PC-3 (cell line): ENCODE data around the gene CYLD. TPM values are rescaled to one million over a fixed set of nuclear protein-coding genes. Genes with fewer than 3 reads are reported as not detected.

Experiments used
- ATAC-seq: fragments of 200-7000 bp; cut with Tn5 transposase; 2 replicates; pipeline ENCODE4 v1.9.1; 2020; ENCODE audit warnings: mild to moderate bottlenecking, moderate library complexity
- BruUV-seq: library from RNA; stranded (reverse); fragments of 400-500 nt; replicated peaks from 2 replicates; lab custom pipeline; 2021; lab: Mats Ljungman, UMichigan
- CTCF ChIA-PET: fragments of 300-600 bp; sonication (Branson Sonifier 250); formaldehyde crosslinking; loops from one replicate; lab custom pipeline; 2022; ENCODE audit warnings: antibody characterized with exemption; lab: Charles Lee
- POLR2A ChIA-PET: fragments of 300-600 bp; sonication (Branson Sonifier 250); formaldehyde crosslinking; loops from one replicate; lab custom pipeline; 2022; ENCODE audit warnings: antibody characterized with exemption; ENCODE audit not compliant: unreplicated experiment; lab: Charles Lee
- DNase-seq: peaks from one replicate; pipeline ENCODE4 v3.0.0-alpha.2; 2015
- H2AFZ ChIP-seq: fragments of 300-600 bp; sonication (generic); 2 replicates; pipeline ENCODE4 v1.6.0; 2016; ENCODE audit warnings: antibody characterized with exemption, low read length
- H3F3A ChIP-seq: fragments of 300-600 bp; sonication (generic); one replicate; pipeline ENCODE4 v1.6.0; 2017; ENCODE audit warnings: antibody characterized with exemption, low read length, control low read depth, mild to moderate bottlenecking; ENCODE audit not compliant: unreplicated experiment
- H3K27ac ChIP-seq: fragments of 300-600 bp; sonication (generic); 2 replicates; pipeline ENCODE4 v1.5.1; 2016; ENCODE audit warnings: mild to moderate bottlenecking, low read length
- H3K27me3 ChIP-seq: fragments of 300-600 bp; sonication (generic); 2 replicates; pipeline ENCODE4 v1.6.1; 2016; ENCODE audit warnings: low read length, mixed read lengths
- H3K36me3 ChIP-seq: fragments of 300-600 bp; sonication (generic); 2 replicates; pipeline ENCODE4 v1.6.1; 2016; ENCODE audit warnings: low read depth, mixed run types, low read length, mixed read lengths
- H3K4me1 ChIP-seq: fragments of 300-600 bp; sonication (generic); 2 replicates; pipeline ENCODE4 v1.5.1; 2016; ENCODE audit warnings: low read length; ENCODE audit not compliant: insufficient read depth
- H3K4me2 ChIP-seq: fragments of 300-600 bp; sonication (generic); 2 replicates; pipeline ENCODE4 v1.6.0; 2016; ENCODE audit warnings: low read length
- H3K4me3 ChIP-seq: fragments of 300-600 bp; sonication (generic); 2 replicates; pipeline ENCODE4 v1.5.1; 2016; ENCODE audit warnings: mild to moderate bottlenecking, low read length, mixed read lengths
- H3K79me2 ChIP-seq: fragments of 300-600 bp; sonication (generic); 2 replicates; pipeline ENCODE4 v1.6.1; 2017; ENCODE audit warnings: low read length, mixed read lengths
- H3K9ac ChIP-seq: fragments of 300-600 bp; sonication (generic); 2 replicates; pipeline ENCODE4 v1.6.0; 2016; ENCODE audit warnings: mild to moderate bottlenecking, low read length
- H3K9me2 ChIP-seq: fragments of 300-600 bp; sonication (generic); replicated peaks from 2 replicates; pipeline ENCODE4 v1.6.1; 2016; ENCODE audit warnings: mixed run types, low read length, mixed read lengths
- H3K9me3 ChIP-seq: fragments of 300-600 bp; sonication (generic); 2 replicates; pipeline ENCODE4 v1.6.1; 2016; ENCODE audit warnings: low read length, mixed read lengths
- H4K20me1 ChIP-seq: fragments of 300-600 bp; sonication (generic); 2 replicates; pipeline ENCODE4 v1.6.1; 2016; ENCODE audit warnings: low read length, mixed read lengths
- CTCF ChIP-seq: fragments of 300-600 bp; sonication (generic); conservative IDR thresholded peaks from 2 replicates; pipeline ENCODE4 v1.5.1; 2017; ENCODE audit warnings: antibody characterized with exemption, low read depth, mild to moderate bottlenecking, low read length
- EZH2 ChIP-seq: fragments of 300-600 bp; sonication (generic); IDR thresholded peaks from one replicate; pipeline ENCODE4 v1.6.1; 2017; ENCODE audit warnings: antibody characterized with exemption, mild to moderate bottlenecking, low read length; ENCODE audit not compliant: unreplicated experiment
- EZH2phosphoT487 ChIP-seq: fragments of 300-600 bp; sonication (generic); IDR thresholded peaks from 2 replicates; pipeline ENCODE4 v1.6.1; 2018; ENCODE audit warnings: mild to moderate bottlenecking, antibody characterized with exemption, low read length, borderline replicate concordance
- intact Hi-C: fragments of 100-400 bp; cut with micrococcal nuclease; formaldehyde crosslinking; loops from 2 replicates; pipeline ENCODE4 v1.9.0; 2023
- total RNA-seq: library from RNA; depleted of rRNA; stranded (reverse); fragments of >200 nt; gene quantifications from 2 replicates; pipeline ENCODE4 v1.2.3, GENCODE V29; 2014

Gene CYLD
- total RNA-seq, 1 experiment from 2014 or later = 8.6 TPM

GRCh38 chr16:50763211-50763610, 21.3 kb downstream of the CYLD start:
- no peaks in the 10 kb centered on the region for H3K9me3 ChIP-seq
- H3K27me3 ChIP-seq = no peaks in the 10 kb centered on the region
- ATAC-seq (no peak), DNase-seq (no peak)
- no peaks in the 10 kb centered on the region for H3K36me3 ChIP-seq
- no peaks in the 10 kb centered on the region for H3F3A ChIP-seq
- H2AFZ ChIP-seq = no peak overlapping the region
- intact Hi-C loops = no loop called here
- H3K4me3 ChIP-seq = no peak overlapping the region
- no peaks in the 10 kb centered on the region for H4K20me1 ChIP-seq
- no peaks in the 10 kb centered on the region for H3K4me1 ChIP-seq
- H3K4me2 ChIP-seq = no peak overlapping the region
- CTCF ChIA-PET = no interaction called here
- no peaks in the 10 kb centered on the region for H3K9me2 ChIP-seq
- POLR2A ChIA-PET = no interaction called here
- no peak overlapping the region for H3K27ac ChIP-seq
- TF ChIP-seq EZH2phosphoT487 (no peak), CTCF (no peak), EZH2 (no peak)
- no peaks in the 10 kb centered on the region for H3K79me2 ChIP-seq
- BruUV-seq = no TSS peak
- no peak overlapping the region for H3K9ac ChIP-seq

- H3F3A ChIP-seq = no peaks in the 10 kb centered on the region
- no TSS peak for BruUV-seq
- H3K27ac ChIP-seq = no peak overlapping the region
- H3K9ac ChIP-seq = no peak overlapping the region
- POLR2A ChIA-PET = no interaction called here
- no peak overlapping the region for H3K4me2 ChIP-seq
- H3K27me3 ChIP-seq = no peaks in the 10 kb centered on the region
- H3K79me2 ChIP-seq = no peaks in the 10 kb centered on the region
- no peaks in the 10 kb centered on the region for H3K9me2 ChIP-seq
- H3K4me1 ChIP-seq = no peaks in the 10 kb centered on the region
- CTCF ChIA-PET = no interaction called here
- no peaks in the 10 kb centered on the region for H4K20me1 ChIP-seq
- H3K4me3 ChIP-seq = no peak overlapping the region
- H3K9me3 ChIP-seq = no peaks in the 10 kb centered on the region
- no peaks in the 10 kb centered on the region for H3K36me3 ChIP-seq
- intact Hi-C loops = no loop called here
- DNase-seq (no peak), ATAC-seq (no peak)
- no peak overlapping the region for H2AFZ ChIP-seq
- TF ChIP-seq CTCF (no peak), EZH2phosphoT487 (no peak), EZH2 (no peak)
These were observed 23.4 kb downstream of the CYLD start for GRCh38 chr16:50765260-50765659.

GRCh38 chr16:50765861-50766260, 24.0 kb downstream of the CYLD start:
- POLR2A ChIA-PET = no interaction called here
- H3K9me3 ChIP-seq = no peaks in the 10 kb centered on the region
- no peaks in the 10 kb centered on the region for H3K9me2 ChIP-seq
- no peak overlapping the region for H3K4me3 ChIP-seq
- H3K27me3 ChIP-seq = no peaks in the 10 kb centered on the region
- H3F3A ChIP-seq = no peaks in the 10 kb centered on the region
- H3K79me2 ChIP-seq = no peaks in the 10 kb centered on the region
- intact Hi-C loops = no loop called here
- H3K4me1 ChIP-seq = no peaks in the 10 kb centered on the region
- CTCF ChIA-PET = no interaction called here
- DNase-seq (no peak), ATAC-seq (no peak)
- H3K9ac ChIP-seq = no peak overlapping the region
- H4K20me1 ChIP-seq = no peaks in the 10 kb centered on the region
- no peak for TF ChIP-seq CTCF
- TF ChIP-seq EZH2 = no peak
- no peak for TF ChIP-seq EZH2phosphoT487
- BruUV-seq = no TSS peak
- H2AFZ ChIP-seq = no peak overlapping the region
- no peak overlapping the region for H3K4me2 ChIP-seq
- no peaks in the 10 kb centered on the region for H3K36me3 ChIP-seq
- H3K27ac ChIP-seq = no peak overlapping the region
